Activated naive CD4-positive, alpha-beta T cell (primary cell): ENCODE measurements around the gene ENPP1.
"Not testable (repeated sequence)": the region's sequence is repeated elsewhere in the genome, so short reads cannot be mapped to it uniquely, and the experiment has no call there.

Experiments used
- DNase-seq, 4 experiments: peaks; one replicate each; lab custom pipeline; 2025; lab: John Stamatoyannopoulos, UW

The ENPP1 gene

DNA sequence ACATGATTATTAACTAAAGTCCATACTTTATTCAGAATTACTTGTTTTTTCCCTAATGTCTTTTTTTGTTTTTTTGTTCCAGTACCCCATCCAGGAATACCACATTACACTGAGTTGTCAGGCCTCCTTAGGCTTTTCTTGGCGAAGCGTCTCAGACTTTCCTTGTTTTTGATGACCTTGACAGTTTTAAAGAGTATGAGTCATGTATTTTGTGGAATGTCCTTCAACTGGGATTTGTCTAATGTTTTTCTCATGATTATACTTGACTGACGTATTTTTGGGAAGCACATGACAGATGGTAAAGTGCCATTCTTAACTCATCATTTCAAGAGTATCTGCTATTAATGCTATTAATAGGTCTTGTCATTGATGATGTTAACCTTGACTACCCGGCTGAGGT, 23.6 kb downstream of the ENPP1 start:
- no peak for DNase-seq

GRCh38 chr6:131831886-131832285, 24.1 kb downstream of the ENPP1 start:
- DNase-seq: no peak

- no peak for DNase-seq
Measured at GRCh38 chr6:131832363-131832762, 24.5 kb downstream of the ENPP1 start.

DNA sequence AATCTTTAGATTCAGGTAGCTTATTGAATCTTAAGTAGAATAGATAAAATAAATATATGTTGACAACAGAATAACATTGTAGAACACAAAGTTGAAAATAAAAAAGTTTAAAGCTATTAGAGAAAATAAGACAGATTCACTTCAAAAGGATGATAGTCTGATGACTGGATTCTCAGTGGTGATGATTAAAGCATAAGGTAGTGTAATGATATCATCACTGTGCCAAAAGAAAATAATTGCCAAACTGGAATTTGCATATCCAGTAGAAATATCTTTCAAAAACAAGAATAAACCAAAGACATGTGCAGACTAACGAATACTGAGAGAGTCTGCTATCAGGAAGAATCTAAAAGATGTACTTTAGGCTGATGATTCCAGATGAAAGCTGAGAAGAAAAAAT, 30.2 kb downstream of the ENPP1 start:
- DNase-seq: no peak

DNA sequence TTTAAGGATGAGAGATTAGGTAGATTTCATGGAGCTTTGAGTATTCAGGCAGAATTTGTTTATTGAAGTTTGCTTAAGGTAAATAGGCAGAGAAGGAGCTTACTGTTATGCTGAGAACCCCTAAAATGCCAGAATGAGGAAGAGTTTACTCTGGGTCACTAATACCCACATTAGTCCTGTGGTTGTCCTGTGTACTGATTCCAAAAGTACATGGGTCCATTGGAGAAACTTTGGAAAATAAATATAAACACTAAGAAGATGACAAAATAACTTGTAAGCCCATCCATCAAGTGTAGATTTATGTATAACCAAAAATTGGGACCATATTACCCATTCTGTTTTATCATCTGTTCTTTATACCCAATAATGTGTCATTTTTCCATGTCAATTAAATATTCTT, 31.6 kb downstream of the ENPP1 start:
- DNase-seq: no peak

DNA sequence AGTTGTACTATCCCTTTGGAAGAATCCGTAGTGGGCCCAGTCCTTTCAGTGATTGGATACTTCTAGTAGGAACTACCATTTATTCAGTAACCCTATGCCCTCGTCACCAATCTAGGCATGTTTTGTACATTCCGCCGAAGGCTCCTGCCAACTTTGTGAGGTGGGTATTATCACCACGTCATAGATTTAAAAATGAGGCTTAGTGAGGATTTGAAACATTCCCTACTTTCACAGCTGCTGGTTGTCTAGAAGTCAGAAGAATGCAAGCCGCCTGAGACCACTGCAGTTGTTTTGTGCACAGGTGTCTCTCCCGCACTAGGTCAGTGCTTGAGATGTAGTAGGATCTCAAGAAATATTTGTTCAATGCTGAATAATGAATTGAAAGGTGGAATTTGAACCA, 32.6 kb downstream of the ENPP1 start:
- DNase-seq: no peak

DNA sequence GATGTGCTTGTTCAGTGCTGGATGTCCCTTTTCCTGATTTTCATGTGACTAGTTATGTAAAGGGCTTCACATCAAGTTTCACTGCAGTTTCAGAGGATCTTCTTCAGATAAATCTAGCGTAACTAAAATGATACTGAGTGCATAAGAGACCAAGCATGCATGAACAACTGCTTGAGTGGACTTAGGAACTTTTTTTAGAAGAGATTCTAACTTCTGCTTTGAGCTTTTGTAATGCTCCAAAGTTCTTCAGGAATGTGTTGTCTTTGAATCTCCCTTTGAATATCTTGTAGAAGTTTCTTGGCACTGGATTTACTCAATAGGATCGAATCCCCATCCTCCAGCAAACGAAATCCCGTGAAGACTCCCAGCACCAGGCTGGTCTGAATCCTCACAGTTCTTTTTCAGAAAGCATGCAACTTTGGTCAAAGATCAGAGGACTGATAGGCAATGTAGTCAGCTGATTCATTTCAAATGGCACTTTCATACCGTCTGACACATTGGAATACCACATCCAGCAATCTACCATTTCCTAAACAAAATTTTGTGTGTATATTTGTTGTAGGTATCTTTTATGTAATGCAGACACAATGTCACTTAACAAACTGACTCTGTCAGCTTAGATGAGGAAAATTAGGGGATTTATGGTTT, 33.2 kb downstream of the ENPP1 start:
- DNase-seq: no peak

- no peak for DNase-seq
Measured at GRCh38 chr6:131843768-131844167, 35.9 kb downstream of the ENPP1 start.

- no peak for DNase-seq
Measured at GRCh38 chr6:131844243-131844841, 36.5 kb downstream of the ENPP1 start.

DNA sequence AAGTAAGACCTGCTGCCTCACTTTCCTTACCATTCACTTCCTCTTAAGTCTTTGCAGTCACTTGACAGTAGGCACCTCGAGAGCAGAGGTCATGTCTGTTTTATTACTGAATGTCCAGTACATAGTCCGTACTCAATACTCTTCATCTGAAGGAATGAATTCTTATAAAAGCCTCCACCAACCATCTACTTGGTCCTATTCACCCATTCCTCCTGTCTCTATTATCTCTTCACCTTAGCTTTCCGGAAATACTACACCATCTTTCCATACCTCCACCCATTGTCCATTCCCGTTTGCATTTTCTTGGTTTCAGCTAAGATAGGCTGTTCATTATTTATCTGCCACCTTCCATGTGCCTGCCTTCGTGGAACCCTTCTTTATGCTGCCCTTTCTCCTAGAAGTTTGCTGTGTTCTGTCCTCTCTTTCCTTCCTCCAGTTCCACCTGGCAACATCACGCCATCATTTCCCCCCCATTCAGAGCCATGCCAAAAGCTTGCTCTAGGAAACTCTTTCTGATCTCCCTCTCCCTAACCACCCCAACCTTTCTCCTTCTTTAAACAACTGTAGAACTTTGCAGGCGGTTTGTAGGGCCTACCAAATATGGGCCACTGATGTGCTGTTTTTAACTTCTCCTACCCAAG, 38.3 kb downstream of the ENPP1 start:
- DNase-seq: no peak

GRCh38 chr6:131846905-131847304, 39.1 kb downstream of the ENPP1 start:
- DNase-seq: no peak

GRCh38 chr6:131849799-131850198, 42.0 kb downstream of the ENPP1 start:
- no peak for DNase-seq

DNA sequence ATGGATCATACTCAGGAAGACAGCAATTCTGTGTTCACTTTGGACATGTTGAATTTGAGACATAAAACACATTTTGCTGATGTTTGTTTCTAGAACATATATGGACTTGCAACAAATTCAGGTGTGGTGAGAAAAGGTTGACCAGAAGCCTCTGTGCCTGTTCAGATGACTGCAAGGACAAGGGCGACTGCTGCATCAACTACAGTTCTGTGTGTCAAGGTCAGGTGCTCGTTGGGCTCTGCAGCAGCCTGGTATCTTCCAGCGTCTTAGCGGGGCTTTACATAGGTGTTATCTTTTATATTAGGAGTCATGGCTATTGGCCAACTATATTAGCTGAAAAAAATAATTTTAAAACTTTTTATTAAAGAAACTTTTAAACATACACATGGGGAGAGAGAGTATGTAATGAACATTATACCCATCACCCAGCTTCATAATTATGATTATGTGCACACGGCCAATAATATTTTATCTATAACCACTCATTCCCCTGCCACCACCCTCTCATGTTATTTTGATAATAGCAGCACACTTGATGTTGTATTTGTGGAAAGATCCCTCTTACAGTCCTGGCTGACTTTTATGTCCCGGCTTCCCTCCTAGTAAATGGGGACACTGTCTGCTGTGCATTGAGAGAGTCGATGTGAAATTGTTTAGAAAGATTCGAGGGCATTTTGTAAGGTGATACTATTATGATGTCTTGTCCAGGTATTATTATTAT, 43.4 kb downstream of the ENPP1 start:
- no peak for DNase-seq

- DNase-seq: no peak
Measured at GRCh38 chr6:131852200-131852599, 44.4 kb downstream of the ENPP1 start.

DNA sequence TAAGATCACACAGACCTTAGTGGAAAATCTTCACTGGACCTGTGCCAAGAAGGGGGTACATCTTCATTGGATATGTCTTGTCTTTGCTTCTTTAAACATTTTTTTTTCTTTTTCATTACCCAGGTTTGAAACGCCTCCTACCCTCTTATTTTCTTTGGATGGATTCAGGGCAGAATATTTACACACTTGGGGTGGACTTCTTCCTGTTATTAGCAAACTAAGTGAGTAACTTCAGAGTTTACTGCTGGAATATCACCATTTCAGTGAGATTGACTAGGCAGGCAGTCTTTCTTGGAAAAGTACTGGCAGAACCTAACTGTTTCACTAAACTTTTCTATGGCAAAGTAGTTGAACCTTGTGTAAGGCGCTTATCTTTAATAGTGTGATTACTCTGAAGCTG, 47.0 kb downstream of the ENPP1 start:
- DNase-seq: no peak

DNA sequence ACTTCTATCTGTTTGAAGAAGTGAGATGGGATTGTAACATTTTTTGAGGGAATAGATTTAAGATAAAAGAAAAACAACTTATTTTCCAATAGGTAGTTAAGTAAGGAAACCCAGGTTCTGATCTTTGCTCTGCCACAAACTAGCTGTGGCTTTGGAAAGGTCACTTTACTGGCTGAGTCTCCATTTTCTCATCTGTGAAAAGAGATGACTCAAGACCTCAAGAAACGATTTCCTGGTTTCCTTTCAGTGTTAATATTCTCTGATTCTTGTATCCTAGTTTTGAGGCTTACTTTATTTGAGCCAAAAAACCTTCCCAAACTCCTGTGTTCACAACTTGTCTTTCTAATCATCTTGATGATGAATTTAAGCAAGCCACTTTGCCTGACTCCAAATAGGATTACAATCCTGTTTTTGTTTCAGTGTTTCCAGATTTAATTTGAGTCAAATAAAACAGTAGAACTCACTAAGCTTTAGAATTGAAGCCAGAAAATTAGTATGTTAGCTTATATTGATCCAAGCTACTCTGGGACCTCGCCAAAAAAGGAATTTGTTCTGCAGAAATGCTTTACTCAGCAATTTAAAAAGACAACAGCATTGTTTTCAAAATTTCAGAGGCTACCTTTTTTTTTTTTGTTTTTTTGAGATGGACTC, 51.1 kb downstream of the ENPP1 start:
- DNase-seq: no peak

DNA sequence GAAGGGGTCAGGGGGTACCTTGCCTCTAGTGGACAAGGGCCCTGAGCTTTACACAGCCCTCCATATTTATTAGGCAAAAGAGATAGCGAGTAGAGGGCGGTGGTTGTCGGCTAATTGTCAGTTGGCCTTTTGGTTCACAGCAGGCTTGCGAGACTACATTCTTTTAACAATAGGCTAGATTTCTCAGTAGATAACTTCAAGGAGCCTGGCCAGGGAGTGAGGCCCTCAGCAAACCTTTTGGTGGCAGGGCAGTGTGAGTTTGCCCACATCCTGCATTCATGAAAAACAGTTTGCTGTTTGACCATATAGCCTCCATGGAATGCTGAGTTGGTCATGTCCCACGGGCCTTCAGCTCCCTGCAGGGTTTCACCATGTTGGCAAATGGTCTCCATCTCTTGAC, 51.8 kb downstream of the ENPP1 start:
- not testable (repeated sequence) for DNase-seq

DNA sequence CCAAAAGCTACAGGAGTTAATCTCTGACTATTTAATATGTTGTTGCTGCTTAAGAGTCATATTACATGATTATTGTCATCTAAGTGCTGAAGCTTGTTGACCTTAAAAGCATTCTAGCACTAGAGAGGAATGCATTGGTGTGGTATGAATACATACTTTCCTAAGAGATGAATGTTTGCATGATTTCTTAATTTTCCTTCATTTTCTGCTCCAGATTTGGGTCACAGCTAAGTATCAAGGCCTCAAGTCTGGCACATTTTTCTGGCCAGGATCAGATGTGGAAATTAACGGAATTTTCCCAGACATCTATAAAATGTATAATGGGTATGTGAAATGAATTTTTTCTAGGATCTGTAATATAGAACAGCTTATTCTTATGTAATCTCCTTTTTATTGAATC, 53.6 kb downstream of the ENPP1 start:
- DNase-seq: no peak

DNA sequence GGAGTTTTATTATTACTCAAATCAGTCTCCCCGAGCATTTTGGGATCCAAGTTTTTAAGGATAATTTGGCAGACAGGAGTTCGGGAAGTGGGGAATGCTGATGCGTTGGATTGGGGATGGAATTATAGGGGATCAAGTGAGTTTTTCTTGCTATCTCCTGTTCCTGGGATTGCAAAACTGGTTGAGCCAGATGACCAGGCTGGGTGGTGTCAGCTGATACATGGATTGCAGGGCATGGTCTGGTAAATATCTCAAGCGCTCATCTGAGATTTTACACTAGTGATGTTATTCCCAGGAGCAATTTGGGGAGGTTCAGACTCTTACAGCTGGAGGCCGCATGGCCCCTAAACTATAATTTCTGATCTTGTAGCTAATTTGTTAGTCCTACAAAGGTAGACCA, 54.7 kb downstream of the ENPP1 start:
- DNase-seq: no peak

GRCh38 chr6:131867744-131868143, 59.9 kb downstream of the ENPP1 start:
- DNase-seq: no peak

- DNase-seq: no peak
Measured at GRCh38 chr6:131868836-131869235, 61.0 kb downstream of the ENPP1 start.

GRCh38 chr6:131875647-131876046, 67.8 kb downstream of the ENPP1 start:
- DNase-seq: no peak

GRCh38 chr6:131876545-131876944, 68.7 kb downstream of the ENPP1 start:
- DNase-seq: no peak
